ENCODE measurements around the gene DDX52. TPM values are rescaled to one million over a fixed set of nuclear protein-coding genes. Genes with fewer than 3 reads are reported as not detected.
A peak's percentile ranks its signal among the peaks of the same experiment; 100 is the strongest.

The DDX52 gene
- total and polyA plus RNA-seq, 9 of the 15 experiments (the other 6 are each of a cell fraction or from before 2014, with no cell fraction given) = 19.1 to 50.5 (median 34.8) TPM

GRCh38 chr17:37640015-37640414 lies 3.2 kb downstream of the DDX52 start (continued):
- TF ChIP-seq GTF3C2 (IDR thresholded peaks at IDR 0.05; ENCODE audit: borderline replicate concordance, extremely low read depth, insufficient read length) = no peak
- TF ChIP-seq RFX1 (IDR thresholded peaks at IDR 0.05) = no peak
- no peak for TF ChIP-seq NCOA2 (IDR thresholded peaks at IDR 0.05; ENCODE audit: partially characterized antibody in 2 of 2)
- TF ChIP-seq HLTF (IDR thresholded peaks at IDR 0.05) = no peak
- TF ChIP-seq CEBPG (CRISPR knock-in tag; IDR thresholded peaks at IDR 0.05) = no peak
- TF ChIP-seq CEBPG (tag; conservative IDR thresholded peaks at IDR 0.05 in 1 of 2, IDR thresholded peaks at IDR 0.05 in 1 of 2) = peak; percentile 70 to 75
- no peak for TF ChIP-seq ZNF431 (CRISPR knock-in tag; IDR thresholded peaks at IDR 0.05)
- TF ChIP-seq NCOA6 (IDR thresholded peaks at IDR 0.05) = no peak
- TF ChIP-seq RFX5 (IDR thresholded peaks at IDR 0.05; ENCODE audit: low read depth, low read length) = no peak
- TF ChIP-seq, protein P1, sequence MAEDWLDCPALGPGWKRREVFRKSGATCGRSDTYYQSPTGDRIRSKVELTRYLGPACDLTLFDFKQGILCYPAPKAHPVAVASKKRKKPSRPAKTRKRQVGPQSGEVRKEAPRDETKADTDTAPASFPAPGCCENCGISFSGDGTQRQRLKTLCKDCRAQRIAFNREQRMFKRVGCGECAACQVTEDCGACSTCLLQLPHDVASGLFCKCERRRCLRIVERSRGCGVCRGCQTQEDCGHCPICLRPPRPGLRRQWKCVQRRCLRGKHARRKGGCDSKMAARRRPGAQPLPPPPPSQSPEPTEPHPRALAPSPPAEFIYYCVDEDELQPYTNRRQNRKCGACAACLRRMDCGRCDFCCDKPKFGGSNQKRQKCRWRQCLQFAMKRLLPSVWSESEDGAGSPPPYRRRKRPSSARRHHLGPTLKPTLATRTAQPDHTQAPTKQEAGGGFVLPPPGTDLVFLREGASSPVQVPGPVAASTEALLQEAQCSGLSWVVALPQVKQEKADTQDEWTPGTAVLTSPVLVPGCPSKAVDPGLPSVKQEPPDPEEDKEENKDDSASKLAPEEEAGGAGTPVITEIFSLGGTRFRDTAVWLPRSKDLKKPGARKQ (CRISPR knock-in tag; IDR thresholded peaks at IDR 0.05) = no peak
- TF ChIP-seq DLX4 (CRISPR knock-in tag; IDR thresholded peaks at IDR 0.05) = no peak
- no peak for TF ChIP-seq HDAC1 (IDR thresholded peaks at IDR 0.05)
- no peak for TF ChIP-seq PCBP2 (IDR thresholded peaks at IDR 0.05; ENCODE audit: low read depth, low read length, poor library complexity, severe bottlenecking)
- TF ChIP-seq SP1 (CRISPR knock-in tag; IDR thresholded peaks at IDR 0.05) = no peak
- TF ChIP-seq GATAD2B (IDR thresholded peaks at IDR 0.05; ENCODE audit: borderline replicate concordance) = 0 out of 2 replicates have a peak, but pooled peaks have one; percentile 51
- no peak for TF ChIP-seq POLR2A (conservative IDR thresholded peaks at IDR 0.05)
- TF ChIP-seq E2F3 (CRISPR knock-in tag; IDR thresholded peaks at IDR 0.05) = no peak
- TF ChIP-seq, protein P2, sequence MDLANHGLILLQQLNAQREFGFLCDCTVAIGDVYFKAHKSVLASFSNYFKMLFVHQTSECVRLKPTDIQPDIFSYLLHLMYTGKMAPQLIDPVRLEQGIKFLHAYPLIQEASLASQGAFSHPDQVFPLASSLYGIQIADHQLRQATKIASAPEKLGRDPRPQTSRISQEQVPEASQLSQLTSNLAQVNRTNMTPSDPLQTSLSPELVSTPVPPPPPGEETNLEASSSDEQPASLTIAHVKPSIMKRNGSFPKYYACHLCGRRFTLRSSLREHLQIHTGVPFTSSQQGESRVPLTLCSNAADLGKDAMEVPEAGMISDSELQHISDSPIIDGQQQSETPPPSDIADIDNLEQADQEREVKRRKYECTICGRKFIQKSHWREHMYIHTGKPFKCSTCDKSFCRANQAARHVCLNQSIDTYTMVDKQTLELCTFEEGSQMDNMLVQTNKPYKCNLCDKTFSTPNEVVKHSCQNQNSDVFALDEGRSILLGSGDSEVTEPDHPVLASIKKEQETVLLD (IDR thresholded peaks at IDR 0.05) = no peak
- no peak for TF ChIP-seq ELF1 (tag; IDR thresholded peaks at IDR 0.05)
- TF ChIP-seq PTTG1 (tag; IDR thresholded peaks at IDR 0.05; ENCODE audit: low read depth) = no peak

All from K562 (cell line).